Measurements from ENCODE around the gene PRR16.

GRCh38 chr5:120503341-120503740 lies 39.2 kb downstream of the PRR16 start:
- TF ChIP-seq, protein P1, sequence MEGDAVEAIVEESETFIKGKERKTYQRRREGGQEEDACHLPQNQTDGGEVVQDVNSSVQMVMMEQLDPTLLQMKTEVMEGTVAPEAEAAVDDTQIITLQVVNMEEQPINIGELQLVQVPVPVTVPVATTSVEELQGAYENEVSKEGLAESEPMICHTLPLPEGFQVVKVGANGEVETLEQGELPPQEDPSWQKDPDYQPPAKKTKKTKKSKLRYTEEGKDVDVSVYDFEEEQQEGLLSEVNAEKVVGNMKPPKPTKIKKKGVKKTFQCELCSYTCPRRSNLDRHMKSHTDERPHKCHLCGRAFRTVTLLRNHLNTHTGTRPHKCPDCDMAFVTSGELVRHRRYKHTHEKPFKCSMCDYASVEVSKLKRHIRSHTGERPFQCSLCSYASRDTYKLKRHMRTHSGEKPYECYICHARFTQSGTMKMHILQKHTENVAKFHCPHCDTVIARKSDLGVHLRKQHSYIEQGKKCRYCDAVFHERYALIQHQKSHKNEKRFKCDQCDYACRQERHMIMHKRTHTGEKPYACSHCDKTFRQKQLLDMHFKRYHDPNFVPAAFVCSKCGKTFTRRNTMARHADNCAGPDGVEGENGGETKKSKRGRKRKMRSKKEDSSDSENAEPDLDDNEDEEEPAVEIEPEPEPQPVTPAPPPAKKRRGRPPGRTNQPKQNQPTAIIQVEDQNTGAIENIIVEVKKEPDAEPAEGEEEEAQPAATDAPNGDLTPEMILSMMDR (IDR thresholded peaks at IDR 0.05): no peak
- TF ChIP-seq POLR2A (IDR thresholded peaks at IDR 0.05) (no peak), POLR2AphosphoS5 (IDR thresholded peaks at IDR 0.05; ENCODE audit: insufficient read depth in 1 of 2, low read depth in 1 of 2) (no peak)
